Measurements from ENCODE around the gene TNS2.
"Not testable (repeated sequence)": the region's sequence is repeated elsewhere in the genome, so short reads cannot be mapped to it uniquely, and the experiment has no call there.

Gene TNS2

DNA sequence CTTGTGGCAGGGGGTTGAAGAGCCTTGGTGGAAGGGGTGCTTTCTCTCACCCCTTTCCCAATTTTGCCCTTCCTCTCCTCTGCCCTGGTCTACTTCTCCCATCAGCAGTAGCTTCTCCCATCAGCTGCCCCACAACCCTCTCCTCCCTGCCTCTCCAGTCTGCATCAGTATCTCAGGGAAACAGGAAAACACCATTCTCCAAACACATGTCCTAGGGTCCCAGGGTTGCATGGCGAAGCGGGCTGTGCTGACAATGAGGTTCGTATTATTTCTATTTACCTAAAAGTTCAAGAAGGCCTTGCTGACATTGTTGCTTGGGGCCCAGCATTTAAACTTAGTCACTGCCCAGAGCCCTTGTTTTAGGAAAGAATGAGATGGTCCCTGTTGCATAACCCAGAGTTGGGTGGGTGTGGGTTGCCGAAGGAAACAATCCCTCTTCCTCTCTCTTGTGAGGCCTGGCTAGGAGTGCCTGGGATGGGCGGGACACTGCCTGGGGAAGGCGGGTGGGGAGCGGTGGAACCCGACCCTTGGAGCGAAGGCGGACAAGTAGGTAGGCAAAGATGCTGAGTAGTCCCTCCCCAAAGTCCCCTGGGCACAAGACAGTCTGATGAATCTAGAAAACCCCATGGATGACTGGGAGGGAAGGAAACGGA lies 46.4 kb downstream of the TNS2 start:
- no peak for DNase-seq

GRCh38 chr12:53096759-53097158 lies 46.9 kb downstream of the TNS2 start:
- DNase-seq: no peak

DNA sequence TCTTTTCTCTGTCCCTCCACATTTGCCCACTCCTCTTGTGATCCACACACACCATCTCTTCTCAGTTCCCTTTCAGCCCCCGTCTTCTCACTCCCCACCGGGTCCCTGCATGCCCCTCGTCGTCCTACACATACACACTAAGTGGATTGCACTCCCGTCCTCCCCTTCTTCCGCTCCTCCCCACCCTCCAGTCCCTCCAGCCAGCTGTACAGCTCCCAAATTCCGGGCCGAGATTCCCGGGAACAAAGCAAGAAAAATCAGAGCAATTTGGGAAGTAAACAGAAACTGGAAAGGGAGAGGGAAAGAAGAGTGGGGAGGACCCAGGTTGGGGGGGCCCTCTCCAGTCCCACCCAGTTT lies 47.3 kb downstream of the TNS2 start:
- no peak for DNase-seq

- DNase-seq: no peak
Observed at GRCh38 chr12:53097564-53098353, 47.9 kb downstream of the TNS2 start, which contains the start of gene IGFBP6. Gene IGFBP6 (plus strand): TSS chr12:53097667. CDS start chr12:53097718, 51 bp downstream.

GRCh38 chr12:53098354-53098981 lies 48.6 kb downstream of the TNS2 start:
- no peak for DNase-seq

DNA sequence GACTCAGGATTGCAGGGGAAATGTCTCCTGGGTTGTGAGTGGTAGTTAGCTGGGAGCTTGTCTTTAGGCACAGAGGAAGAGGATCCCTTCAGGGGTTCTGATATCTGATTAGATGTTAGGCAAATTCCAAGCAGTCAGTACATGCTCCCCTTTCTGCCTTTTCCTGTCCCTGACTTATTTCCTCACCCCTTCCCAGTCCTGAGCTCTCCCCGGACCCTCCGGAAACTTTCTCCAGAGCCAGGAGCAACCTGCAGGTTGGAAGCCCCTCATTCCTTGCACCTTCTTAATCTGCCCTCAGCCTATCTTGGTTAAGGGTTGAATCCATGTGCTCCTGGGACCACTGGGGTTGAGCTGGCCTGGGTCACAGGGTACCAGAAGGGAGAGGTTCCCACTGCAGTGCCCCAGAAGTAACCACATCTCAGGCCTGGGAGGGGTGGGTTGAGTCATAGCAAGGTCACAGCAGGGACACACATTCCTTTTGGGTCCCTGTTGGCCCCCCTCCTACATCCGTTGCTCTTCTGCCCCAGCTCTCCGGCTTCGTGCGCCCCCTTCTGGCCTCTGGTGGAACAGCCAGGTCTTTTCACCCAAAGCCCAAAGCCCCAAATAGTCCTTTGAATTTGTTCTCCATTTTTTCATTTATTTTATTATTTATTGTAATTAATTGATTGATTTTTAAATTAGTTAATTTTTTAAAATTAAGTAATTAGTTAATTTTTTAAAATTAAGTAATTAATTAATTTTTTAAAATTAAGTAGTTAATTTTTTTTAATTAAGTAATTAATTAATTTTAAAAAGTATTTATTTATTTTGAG lies 49.4 kb downstream of the TNS2 start:
- peak; percentile 83 for DNase-seq

- DNase-seq: no peak
Observed at GRCh38 chr12:53100466-53101151, 50.7 kb downstream of the TNS2 start.

- DNase-seq: no peak
Observed at GRCh38 chr12:53101266-53101665, 51.4 kb downstream of the TNS2 start.

- no peak for DNase-seq
Observed at GRCh38 chr12:53101931-53102781, 52.3 kb downstream of the TNS2 start.

DNA sequence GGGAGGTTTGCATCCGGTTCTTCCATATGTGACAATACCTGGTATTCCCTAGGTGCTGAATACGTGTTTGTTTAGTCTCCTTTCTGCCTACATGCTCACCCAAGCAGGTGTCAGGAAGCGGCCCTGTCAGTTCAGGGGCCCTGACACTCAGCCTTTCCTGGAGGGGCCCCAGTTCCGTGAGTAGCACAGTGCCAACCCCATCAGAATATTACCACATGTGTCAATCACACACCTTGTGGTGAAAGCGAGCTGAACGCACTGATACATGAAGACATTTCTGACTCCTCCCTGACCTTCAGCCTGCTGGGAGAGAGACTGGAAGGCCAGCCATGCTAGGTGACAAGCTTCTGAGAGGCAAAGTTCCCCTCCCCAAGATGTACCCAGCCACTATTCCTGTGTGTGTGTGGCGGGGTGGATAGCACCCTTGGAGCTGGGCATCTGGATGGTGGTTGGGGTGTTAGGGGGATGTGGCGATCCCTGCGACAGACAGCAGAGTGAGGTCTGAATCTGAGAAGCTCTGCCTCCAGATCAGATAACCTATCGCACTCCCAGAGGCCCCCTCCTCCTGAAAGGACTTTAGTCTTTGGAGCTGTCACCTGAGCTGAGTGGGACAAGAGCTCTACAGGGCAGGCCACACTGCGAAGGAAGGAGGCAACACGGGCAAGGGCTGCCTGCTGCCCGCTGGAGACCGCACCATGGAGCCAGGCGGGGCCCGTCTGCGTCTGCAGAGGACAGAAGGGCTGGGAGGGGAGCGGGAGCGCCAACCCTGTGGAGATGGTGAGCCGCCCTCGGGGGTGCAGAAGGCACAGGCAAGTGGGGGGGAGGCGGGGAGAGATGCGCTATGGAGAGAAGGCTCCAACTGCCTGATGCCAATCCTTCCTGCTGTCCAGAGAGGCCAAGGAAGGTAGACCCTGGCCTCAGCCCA lies 53.3 kb downstream of the TNS2 start, which contains the start of gene SOAT2:
SOAT2 (plus strand) TSS at position 604 of the 925 bp plus-strand sequence; CDS start at position 696, 92 bp downstream.
- no peak for DNase-seq

DNA sequence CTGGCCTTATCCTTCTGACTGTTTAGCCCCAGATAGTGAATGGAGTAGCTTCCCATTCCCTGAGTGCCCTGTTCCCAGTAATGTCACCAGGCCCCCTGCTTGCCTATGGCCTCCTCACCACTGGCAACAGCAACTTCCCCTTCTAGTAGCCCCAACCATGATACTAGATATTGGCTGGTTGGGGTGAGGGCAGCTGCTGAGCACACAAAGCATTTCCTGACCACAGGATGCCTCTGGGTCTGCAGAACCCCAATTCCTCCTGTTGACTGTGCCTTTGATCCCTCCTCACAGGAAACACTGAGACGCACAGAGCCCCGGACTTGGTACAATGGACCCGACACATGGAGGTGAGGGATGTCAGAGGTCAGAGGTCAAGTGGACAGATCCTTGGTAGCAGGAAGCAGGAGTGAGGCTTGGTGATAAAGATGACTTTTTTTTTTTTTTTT lies 54.0 kb downstream of the TNS2 start:
- DNase-seq: no peak

DNA sequence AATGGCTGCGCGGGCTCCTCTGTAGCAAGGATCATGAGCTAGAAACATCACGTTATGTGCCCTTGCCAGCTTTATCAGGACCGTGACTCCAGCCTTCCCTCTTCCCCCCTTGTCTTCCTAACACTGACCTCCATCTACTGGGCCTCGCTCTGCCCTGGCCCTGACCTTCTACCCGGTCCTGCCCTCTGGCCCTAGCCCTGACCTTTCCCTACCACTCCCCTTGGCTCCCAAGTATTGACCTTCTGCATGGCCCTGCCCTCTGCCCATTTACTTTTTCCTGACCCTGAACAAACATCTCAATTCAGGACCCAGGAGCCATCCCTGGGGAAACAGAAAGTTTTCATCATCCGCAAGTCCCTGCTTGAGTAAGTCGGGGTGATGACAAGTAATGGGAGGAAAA lies 55.4 kb downstream of the TNS2 start:
- DNase-seq: no peak

- DNase-seq: no peak
Observed at GRCh38 chr12:53105712-53106439, 56.0 kb downstream of the TNS2 start.

DNA sequence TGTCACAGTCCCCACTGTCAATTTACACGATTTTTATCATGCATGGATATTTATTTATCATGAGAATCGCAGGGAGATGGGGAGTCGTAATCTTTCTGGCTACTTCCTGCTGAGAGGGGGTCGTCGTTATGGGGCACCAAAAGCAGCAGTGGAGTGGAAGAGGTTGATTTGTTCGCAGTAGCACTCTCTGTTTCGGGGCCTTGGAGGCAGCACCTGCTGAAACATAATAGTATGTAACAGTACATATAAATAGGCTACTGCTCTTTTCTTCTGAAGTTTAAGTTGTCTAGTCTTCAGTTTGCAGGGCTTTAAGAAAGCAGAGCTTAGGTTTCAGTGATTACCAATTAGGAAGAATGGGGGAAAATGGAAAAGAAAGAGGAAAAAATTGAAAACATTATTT lies 57.3 kb downstream of the TNS2 start:
- no peak for DNase-seq

DNA sequence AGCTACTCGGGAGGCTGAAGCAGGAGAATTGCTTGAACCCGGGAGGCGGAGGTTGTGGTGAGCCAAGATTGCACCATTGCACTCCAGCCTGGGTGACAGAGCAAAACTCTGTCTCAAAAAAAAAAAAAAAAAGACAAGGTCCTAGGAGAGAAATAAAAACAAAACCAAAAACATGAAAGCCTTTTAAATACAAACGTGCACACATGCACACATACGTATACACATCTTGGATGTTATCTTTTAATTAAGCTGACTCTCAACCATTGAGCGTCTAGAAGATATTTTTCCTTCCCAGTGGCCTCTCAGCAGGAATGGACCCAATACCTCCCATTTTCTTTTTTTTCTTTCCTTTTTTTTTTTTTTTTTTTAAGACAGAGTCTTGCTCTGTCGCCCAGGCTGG lies 62.6 kb downstream of the TNS2 start:
- not testable (repeated sequence) for DNase-seq

GRCh38 chr12:53113136-53113705 lies 63.4 kb downstream of the TNS2 start:
- DNase-seq: no peak

GRCh38 chr12:53113951-53114350 lies 64.1 kb downstream of the TNS2 start:
- no peak for DNase-seq

Measured in effector CD4-positive, alpha-beta T cell (primary cell).